ENCODE data around the gene EPC2. TPM values are rescaled to one million over a fixed set of nuclear protein-coding genes. Genes with fewer than 3 reads are reported as not detected.

EPC2 gene
- total RNA-seq, 1 donor from 2014 or later = 52.1 TPM

- intact Hi-C loops (cut with micrococcal nuclease) = no loop called here
- Mint-ChIP-seq H3K36me3 (ENCODE audit: low read depth) (no peaks in the 10 kb centered on the region), H3K4me3 (peak overlapping the region; percentile 9), H3K27me3 (no peaks in the 10 kb centered on the region), H3K27ac (no peak overlapping the region), H3K9me3 (no peaks in the 10 kb centered on the region), H3K4me1 (peaks cover 20% of the 10 kb centered on the region)
- peak; percentile 23 for DNase-seq
- CTCF ChIA-PET = no interaction called here
- ATAC-seq (ENCODE audit: low read depth) = peak; percentile 98
- POLR2A ChIA-PET = no interaction called here
- TF ChIP-seq, protein P1, sequence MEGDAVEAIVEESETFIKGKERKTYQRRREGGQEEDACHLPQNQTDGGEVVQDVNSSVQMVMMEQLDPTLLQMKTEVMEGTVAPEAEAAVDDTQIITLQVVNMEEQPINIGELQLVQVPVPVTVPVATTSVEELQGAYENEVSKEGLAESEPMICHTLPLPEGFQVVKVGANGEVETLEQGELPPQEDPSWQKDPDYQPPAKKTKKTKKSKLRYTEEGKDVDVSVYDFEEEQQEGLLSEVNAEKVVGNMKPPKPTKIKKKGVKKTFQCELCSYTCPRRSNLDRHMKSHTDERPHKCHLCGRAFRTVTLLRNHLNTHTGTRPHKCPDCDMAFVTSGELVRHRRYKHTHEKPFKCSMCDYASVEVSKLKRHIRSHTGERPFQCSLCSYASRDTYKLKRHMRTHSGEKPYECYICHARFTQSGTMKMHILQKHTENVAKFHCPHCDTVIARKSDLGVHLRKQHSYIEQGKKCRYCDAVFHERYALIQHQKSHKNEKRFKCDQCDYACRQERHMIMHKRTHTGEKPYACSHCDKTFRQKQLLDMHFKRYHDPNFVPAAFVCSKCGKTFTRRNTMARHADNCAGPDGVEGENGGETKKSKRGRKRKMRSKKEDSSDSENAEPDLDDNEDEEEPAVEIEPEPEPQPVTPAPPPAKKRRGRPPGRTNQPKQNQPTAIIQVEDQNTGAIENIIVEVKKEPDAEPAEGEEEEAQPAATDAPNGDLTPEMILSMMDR (IDR thresholded peaks at IDR 0.05) = no peak
Observed at GRCh38 chr2:148813603-148814065, 169.1 kb downstream of the EPC2 start.

- peaks cover 20% of the 10 kb centered on the region for H3K4me1 Mint-ChIP-seq
- H3K4me3 Mint-ChIP-seq = peak overlapping the region; percentile 6
- no peak overlapping the region for H3K27ac Mint-ChIP-seq
- POLR2A ChIA-PET = no interaction called here
- ATAC-seq (ENCODE audit: low read depth) = no peak
- CTCF ChIA-PET = no interaction called here
- no peak for DNase-seq
- TF ChIP-seq, protein P1 (IDR thresholded peaks at IDR 0.05) = no peak
- H3K27me3 Mint-ChIP-seq = no peaks in the 10 kb centered on the region
- intact Hi-C loops (cut with micrococcal nuclease) = no loop called here
- no peaks in the 10 kb centered on the region for H3K9me3 Mint-ChIP-seq
- H3K36me3 Mint-ChIP-seq (ENCODE audit: low read depth) = no peaks in the 10 kb centered on the region
Observed at GRCh38 chr2:148814143-148814859, 169.8 kb downstream of the EPC2 start.

GRCh38 chr2:148814860-148815419, 170.4 kb downstream of the EPC2 start:
- ChIA-PET CTCF (no interaction called here), POLR2A (no interaction called here)
- DNase-seq (no peak), ATAC-seq (ENCODE audit: low read depth) (no peak)
- Mint-ChIP-seq H3K4me3 (no peak overlapping the region), H3K27ac (no peak overlapping the region), H3K4me1 (peaks cover 20% of the 10 kb centered on the region), H3K27me3 (no peaks in the 10 kb centered on the region), H3K36me3 (ENCODE audit: low read depth) (no peaks in the 10 kb centered on the region), H3K9me3 (no peaks in the 10 kb centered on the region)
- TF ChIP-seq, protein P1 (IDR thresholded peaks at IDR 0.05) = no peak
- intact Hi-C loops (cut with micrococcal nuclease) = no loop called here

- ChIA-PET POLR2A (no interaction called here), CTCF (no interaction called here)
- Mint-ChIP-seq H3K4me1 (peaks cover 20% of the 10 kb centered on the region), H3K36me3 (ENCODE audit: low read depth) (no peaks in the 10 kb centered on the region), H3K9me3 (no peaks in the 10 kb centered on the region), H3K27ac (no peak overlapping the region), H3K27me3 (peaks cover 5% of the 10 kb centered on the region), H3K4me3 (no peak overlapping the region)
- DNase-seq (no peak), ATAC-seq (ENCODE audit: low read depth) (no peak)
- TF ChIP-seq, protein P1 (IDR thresholded peaks at IDR 0.05) = no peak
- intact Hi-C loops (cut with micrococcal nuclease) = no loop called here
Observed at GRCh38 chr2:148816176-148816575, 171.6 kb downstream of the EPC2 start.

DNA sequence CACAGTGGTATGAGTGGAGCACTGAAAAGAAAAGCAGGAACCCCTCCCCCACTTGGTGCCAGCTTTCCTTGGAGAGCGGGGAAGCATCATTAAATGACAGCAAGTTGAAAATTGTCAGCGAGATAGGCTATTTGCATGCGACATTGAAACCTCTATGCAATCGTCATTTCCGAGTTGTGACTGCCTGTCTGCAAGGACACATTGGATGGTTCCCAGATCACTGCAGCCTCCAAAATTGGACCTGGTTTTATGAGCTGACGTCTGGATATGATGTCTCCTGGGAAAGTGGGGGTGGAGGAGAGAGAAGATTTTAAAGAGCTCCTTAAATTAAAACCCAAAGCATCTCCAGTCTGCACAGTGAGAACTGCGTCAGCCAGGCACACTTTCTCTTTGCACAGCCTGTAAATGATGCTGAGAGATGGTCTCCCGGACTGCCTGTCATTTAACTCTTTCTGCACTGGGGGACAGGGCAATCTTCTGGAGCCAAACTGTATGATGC, 172.7 kb downstream of the EPC2 start:
- H3K27me3 Mint-ChIP-seq = peaks cover 7% of the 10 kb centered on the region
- TF ChIP-seq, protein P1 (IDR thresholded peaks at IDR 0.05) = no peak
- no peaks in the 10 kb centered on the region for H3K9me3 Mint-ChIP-seq
- no peaks in the 10 kb centered on the region for H3K36me3 Mint-ChIP-seq (ENCODE audit: low read depth)
- peak overlapping the region; percentile 60 for H3K4me3 Mint-ChIP-seq
- ATAC-seq (ENCODE audit: low read depth) (no peak), DNase-seq (no peak)
- peaks cover 20% of the 10 kb centered on the region for H3K4me1 Mint-ChIP-seq
- POLR2A ChIA-PET = no interaction called here
- CTCF ChIA-PET = interaction anchor here (0.6 kb wide), 1 partner anchor 28 kb away, joined by 3 read pairs; no protein-coding TSS in a partner anchor
- intact Hi-C loops (cut with micrococcal nuclease) = no loop called here
- no peak overlapping the region for H3K27ac Mint-ChIP-seq

Measured in activated B cell treated with CpG ODN at 0.5 μM for 24 hours (primary cell).